Measurements from ENCODE around the gene LMBR1. TPM values are rescaled to one million over a fixed set of nuclear protein-coding genes. Genes with fewer than 3 reads are reported as not detected.
A peak's percentile ranks its signal among the peaks of the same experiment; 100 is the strongest.

The LMBR1 gene
- total and polyA plus RNA-seq, 2 of the 4 experiments (the other 2 are of a cell fraction): 11.9 to 19.9 TPM

- Histone ChIP-seq H3K9me3 (ENCODE audit: control insufficient read depth, insufficient read depth, low read length) (no peaks in the 10 kb centered on the region), H2AFZ (replicated peaks; ENCODE audit: low read length, poor library complexity) (no peak overlapping the region), H4K91ac (ENCODE audit: insufficient read depth, low read depth, low read length) (no peak overlapping the region), H3K9ac (ENCODE audit: low read depth, low read length) (no peak overlapping the region), H4K5ac (ENCODE audit: low read depth, low read length) (no peak overlapping the region), H3K23ac (ENCODE audit: low read depth, low read length) (no peak overlapping the region), H3K14ac (replicated peaks; ENCODE audit: low read depth, low read length) (no peak overlapping the region), H3K4me3 (ENCODE audit: insufficient read depth, low read depth, low read length) (no peak overlapping the region), H2BK20ac (ENCODE audit: low read depth, low read length) (no peak overlapping the region), H3K79me1 (ENCODE audit: low read depth in 1 of 2, low read length in 2 of 2) (peaks cover 12 to 21% of the 10 kb centered on the region in 2 experiments; a peak in 3 of 4 replicates), H2BK5ac (ENCODE audit: low read depth, low read length, poor library complexity, severe bottlenecking) (no peak overlapping the region), H2BK15ac (ENCODE audit: low read depth, low read length) (no peak overlapping the region), H2BK120ac (ENCODE audit: low read depth, low read length) (no peak overlapping the region), H3K4ac (ENCODE audit: low read depth, low read length) (no peak overlapping the region), H3K4me1 (ENCODE audit: control insufficient read depth, insufficient read depth, low read length) (peaks cover 2% of the 10 kb centered on the region; the same call in 1 of the 2 replicates), H3K56ac (ENCODE audit: extremely low read depth, insufficient read depth, low read length) (no peak overlapping the region), H3K4me2 (ENCODE audit: low read depth, low read length) (no peak overlapping the region), H4K20me1 (ENCODE audit: insufficient read depth, low read length) (peaks cover 6% of the 10 kb centered on the region; the same call in 1 of the 2 replicates), H3K27me3 (ENCODE audit: control insufficient read depth, insufficient read depth, low read length) (no peaks in the 10 kb centered on the region), H3K18ac (ENCODE audit: low read depth, low read length) (no peak overlapping the region), H3K9me1 (ENCODE audit: insufficient read depth, low read length) (no peaks in the 10 kb centered on the region), H4K8ac (ENCODE audit: low read depth in 2 of 2, low read length in 2 of 2) (no peak overlapping the region), H2AK5ac (ENCODE audit: low read depth, low read length) (no peak overlapping the region), H3K36me3 (ENCODE audit: control insufficient read depth, insufficient read depth, low read length) (no peaks in the 10 kb centered on the region), H2AK9ac (replicated peaks; ENCODE audit: low read depth, low read length, poor library complexity) (no peak overlapping the region), H3K27ac (ENCODE audit: insufficient read depth, low read length) (no peak overlapping the region)
- DNase-seq: peak; percentile 61
- dilution Hi-C loops (cut with HindIII; ENCODE audit: low sequenced_read_pairs, unreplicated experiment) (no loop called here), intact Hi-C loops (cut with micrococcal nuclease) (no loop called here), in situ Hi-C loops (cut with MboI; ENCODE audit: low sequenced_read_pairs) (no loop called here)
- WGBS, 2 experiments (ENCODE audit: extremely low coverage in 2 of 2, insufficient read length in 1 of 2): no CpG with 5 or more reads among the region's 1 CpG
- TF ChIP-seq ELK1 (IDR thresholded peaks at IDR 0.05; ENCODE audit: borderline replicate concordance, low read depth, low read length) (no peak), CEBPB (IDR thresholded peaks at IDR 0.05; ENCODE audit: low read depth, low read length) (peak; percentile 88)
- CTCF ChIA-PET: no interaction called here
- ATAC-seq (ENCODE audit: low read depth): no peak
- no TSS peak for BruUV-seq (replicated peaks)
- POLR2A ChIA-PET (ENCODE audit: unreplicated experiment): no interaction called here
Observed at GRCh38 chr7:156889089-156889488, 3.9 kb downstream of the LMBR1 start.

Measured in IMR-90 (cell line).